HepG2 (cell line): ENCODE data around the gene ADAMTS17.

ENCODE experiments used
- EP300 ChIP-seq, 3 experiments: sonication (generic) in 1 of 3; formaldehyde crosslinking in 1 of 3; IDR thresholded peaks; 2 replicates each; pipeline versions ENCODE4 v1.5.1 to v1.6.1; 2011 to 2020; ENCODE audit warnings: low read depth in 2 of 3, low read length in 2 of 3, borderline replicate concordance in 1 of 3, improper control_type of control experiment in 1 of 3, mild to moderate bottlenecking in 1 of 3, missing genetic modification reagents in 1 of 3, moderate library complexity in 1 of 3
- KDM1A ChIP-seq: IDR thresholded peaks from 2 replicates; pipeline ENCODE4 v1.6.1; 2016; ENCODE audit warnings: missing compliant biosample characterization
- MYNN ChIP-seq: sonication (generic); formaldehyde crosslinking; IDR thresholded peaks from 2 replicates; pipeline ENCODE4 v1.4.0; 2020; ENCODE audit warnings: mild to moderate bottlenecking, low read depth, missing genetic modification reagents
- PHF21A ChIP-seq: sonication (generic); formaldehyde crosslinking; IDR thresholded peaks from 2 replicates; pipeline ENCODE4 v1.5.0; 2020; ENCODE audit warnings: mild to moderate bottlenecking, missing genetic modification reagents
- POLR2A ChIP-seq, 2 experiments: IDR thresholded peaks; 2 replicates each; pipeline ENCODE4 v1.6.1; 2011; ENCODE audit warnings: low read depth in 2 of 2, low read length in 2 of 2, mild to moderate bottlenecking in 1 of 2, moderate library complexity in 1 of 2; ENCODE audit not compliant: insufficient read depth in 1 of 2
- SP1 ChIP-seq, 2 experiments: fragments of 450-650 bp in 1 of 2; sonication (generic) in 1 of 2; formaldehyde crosslinking in 1 of 2; IDR thresholded peaks; 2 replicates each; pipeline versions ENCODE4 v1.4.0 to v1.6.1; 2016 to 2020; ENCODE audit warnings: missing genetic modification reagents in 1 of 2
- ZNF557 ChIP-seq: sonication (generic); formaldehyde crosslinking; IDR thresholded peaks from 2 replicates; pipeline ENCODE4 v1.4.0; 2020; ENCODE audit warnings: missing genetic modification reagents
- ZNF569 ChIP-seq: sonication (generic); formaldehyde crosslinking; IDR thresholded peaks from 2 replicates; pipeline ENCODE4 v1.5.0; 2020; ENCODE audit warnings: mild to moderate bottlenecking, missing genetic modification reagents, moderate library complexity, borderline replicate concordance
- ZNF780A ChIP-seq: sonication (generic); formaldehyde crosslinking; IDR thresholded peaks from 2 replicates; pipeline ENCODE4 v1.8.0; 2022; ENCODE audit warnings: mild to moderate bottlenecking, missing genetic modification reagents, moderate library complexity
- TF ChIP-seq, protein P1 (sequence below), 2 experiments: IDR thresholded peaks; 2 replicates each; pipeline ENCODE4 v1.6.1; 2011 to 2012; ENCODE audit warnings: low read length in 2 of 2, borderline replicate concordance in 1 of 2, low read depth in 1 of 2, mild to moderate bottlenecking in 1 of 2, moderate library complexity in 1 of 2
- TF ChIP-seq, protein P2 (sequence below), 2 experiments: sonication (generic) in 1 of 2; formaldehyde crosslinking in 1 of 2; IDR thresholded peaks; 2 replicates each; pipeline versions ENCODE4 v1.5.1 to v1.6.1; 2011 to 2020; ENCODE audit warnings: borderline replicate concordance in 1 of 2, low read depth in 1 of 2, low read length in 1 of 2, mild to moderate bottlenecking in 1 of 2, missing genetic modification reagents in 1 of 2, moderate library complexity in 1 of 2
- TF ChIP-seq, protein P3 (sequence below): sonication (generic); formaldehyde crosslinking; IDR thresholded peaks from 2 replicates; pipeline ENCODE4 v1.4.0; 2020; ENCODE audit warnings: missing genetic modification reagents

DNA sequence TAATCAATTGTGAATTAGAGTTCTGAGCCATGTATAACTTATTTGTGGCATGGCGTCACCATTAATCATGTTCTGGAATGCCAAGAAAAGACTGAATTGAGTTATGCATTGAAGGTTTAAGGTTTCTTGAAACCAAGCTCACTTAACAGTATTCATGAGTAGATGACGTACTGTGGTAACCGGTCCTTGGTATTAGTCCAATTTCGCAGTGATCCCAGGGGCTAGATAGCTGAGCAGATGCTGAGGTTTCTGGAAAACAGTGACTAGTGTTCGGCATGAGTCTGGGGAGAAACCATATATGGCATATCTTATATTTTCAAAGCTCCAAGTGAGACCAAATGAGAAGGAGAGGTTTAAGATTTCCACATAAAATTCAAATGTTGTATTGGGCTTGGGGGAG lies 390.3 kb downstream of the ADAMTS17 start:
- TF ChIP-seq SP1 (IDR thresholded peaks at IDR 0.05) (no peak), SP1 (CRISPR knock-in tag; IDR thresholded peaks at IDR 0.05) (no peak), POLR2A (IDR thresholded peaks at IDR 0.05; ENCODE audit: insufficient read depth in 1 of 2, low read depth in 2 of 2, low read length in 2 of 2) (no peak), ZNF557 (no peak), EP300 (IDR thresholded peaks at IDR 0.05; ENCODE audit: low read depth in 2 of 2, low read length in 2 of 2) (no peak), EP300 (CRISPR knock-in tag; IDR thresholded peaks at IDR 0.05; ENCODE audit: borderline replicate concordance) (no peak), MYNN (CRISPR knock-in tag) (no peak), ZNF569 (CRISPR knock-in tag) (no peak), PHF21A (CRISPR knock-in tag) (no peak), ZNF780A (CRISPR knock-in tag) (no peak), KDM1A (no peak)
- TF ChIP-seq, protein P1, sequence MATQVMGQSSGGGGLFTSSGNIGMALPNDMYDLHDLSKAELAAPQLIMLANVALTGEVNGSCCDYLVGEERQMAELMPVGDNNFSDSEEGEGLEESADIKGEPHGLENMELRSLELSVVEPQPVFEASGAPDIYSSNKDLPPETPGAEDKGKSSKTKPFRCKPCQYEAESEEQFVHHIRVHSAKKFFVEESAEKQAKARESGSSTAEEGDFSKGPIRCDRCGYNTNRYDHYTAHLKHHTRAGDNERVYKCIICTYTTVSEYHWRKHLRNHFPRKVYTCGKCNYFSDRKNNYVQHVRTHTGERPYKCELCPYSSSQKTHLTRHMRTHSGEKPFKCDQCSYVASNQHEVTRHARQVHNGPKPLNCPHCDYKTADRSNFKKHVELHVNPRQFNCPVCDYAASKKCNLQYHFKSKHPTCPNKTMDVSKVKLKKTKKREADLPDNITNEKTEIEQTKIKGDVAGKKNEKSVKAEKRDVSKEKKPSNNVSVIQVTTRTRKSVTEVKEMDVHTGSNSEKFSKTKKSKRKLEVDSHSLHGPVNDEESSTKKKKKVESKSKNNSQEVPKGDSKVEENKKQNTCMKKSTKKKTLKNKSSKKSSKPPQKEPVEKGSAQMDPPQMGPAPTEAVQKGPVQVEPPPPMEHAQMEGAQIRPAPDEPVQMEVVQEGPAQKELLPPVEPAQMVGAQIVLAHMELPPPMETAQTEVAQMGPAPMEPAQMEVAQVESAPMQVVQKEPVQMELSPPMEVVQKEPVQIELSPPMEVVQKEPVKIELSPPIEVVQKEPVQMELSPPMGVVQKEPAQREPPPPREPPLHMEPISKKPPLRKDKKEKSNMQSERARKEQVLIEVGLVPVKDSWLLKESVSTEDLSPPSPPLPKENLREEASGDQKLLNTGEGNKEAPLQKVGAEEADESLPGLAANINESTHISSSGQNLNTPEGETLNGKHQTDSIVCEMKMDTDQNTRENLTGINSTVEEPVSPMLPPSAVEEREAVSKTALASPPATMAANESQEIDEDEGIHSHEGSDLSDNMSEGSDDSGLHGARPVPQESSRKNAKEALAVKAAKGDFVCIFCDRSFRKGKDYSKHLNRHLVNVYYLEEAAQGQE (IDR thresholded peaks at IDR 0.05; ENCODE audit: borderline replicate concordance in 1 of 2, low read depth in 1 of 2, low read length in 2 of 2): no peak
- TF ChIP-seq, protein P2, sequence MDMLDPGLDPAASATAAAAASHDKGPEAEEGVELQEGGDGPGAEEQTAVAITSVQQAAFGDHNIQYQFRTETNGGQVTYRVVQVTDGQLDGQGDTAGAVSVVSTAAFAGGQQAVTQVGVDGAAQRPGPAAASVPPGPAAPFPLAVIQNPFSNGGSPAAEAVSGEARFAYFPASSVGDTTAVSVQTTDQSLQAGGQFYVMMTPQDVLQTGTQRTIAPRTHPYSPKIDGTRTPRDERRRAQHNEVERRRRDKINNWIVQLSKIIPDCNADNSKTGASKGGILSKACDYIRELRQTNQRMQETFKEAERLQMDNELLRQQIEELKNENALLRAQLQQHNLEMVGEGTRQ (IDR thresholded peaks at IDR 0.05; ENCODE audit: low read depth, low read length): no peak
- TF ChIP-seq, protein P2 (CRISPR knock-in tag; IDR thresholded peaks at IDR 0.05; ENCODE audit: borderline replicate concordance): no peak
- TF ChIP-seq, protein P3, sequence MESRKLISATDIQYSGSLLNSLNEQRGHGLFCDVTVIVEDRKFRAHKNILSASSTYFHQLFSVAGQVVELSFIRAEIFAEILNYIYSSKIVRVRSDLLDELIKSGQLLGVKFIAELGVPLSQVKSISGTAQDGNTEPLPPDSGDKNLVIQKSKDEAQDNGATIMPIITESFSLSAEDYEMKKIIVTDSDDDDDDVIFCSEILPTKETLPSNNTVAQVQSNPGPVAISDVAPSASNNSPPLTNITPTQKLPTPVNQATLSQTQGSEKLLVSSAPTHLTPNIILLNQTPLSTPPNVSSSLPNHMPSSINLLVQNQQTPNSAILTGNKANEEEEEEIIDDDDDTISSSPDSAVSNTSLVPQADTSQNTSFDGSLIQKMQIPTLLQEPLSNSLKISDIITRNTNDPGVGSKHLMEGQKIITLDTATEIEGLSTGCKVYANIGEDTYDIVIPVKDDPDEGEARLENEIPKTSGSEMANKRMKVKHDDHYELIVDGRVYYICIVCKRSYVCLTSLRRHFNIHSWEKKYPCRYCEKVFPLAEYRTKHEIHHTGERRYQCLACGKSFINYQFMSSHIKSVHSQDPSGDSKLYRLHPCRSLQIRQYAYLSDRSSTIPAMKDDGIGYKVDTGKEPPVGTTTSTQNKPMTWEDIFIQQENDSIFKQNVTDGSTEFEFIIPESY (CRISPR knock-in tag): no peak
